ENCODE measurements around the gene CATSPER3.

GRCh38 chr5:135052511-135053145, 84.9 kb downstream of the CATSPER3 start:
- TF ChIP-seq, protein P1, sequence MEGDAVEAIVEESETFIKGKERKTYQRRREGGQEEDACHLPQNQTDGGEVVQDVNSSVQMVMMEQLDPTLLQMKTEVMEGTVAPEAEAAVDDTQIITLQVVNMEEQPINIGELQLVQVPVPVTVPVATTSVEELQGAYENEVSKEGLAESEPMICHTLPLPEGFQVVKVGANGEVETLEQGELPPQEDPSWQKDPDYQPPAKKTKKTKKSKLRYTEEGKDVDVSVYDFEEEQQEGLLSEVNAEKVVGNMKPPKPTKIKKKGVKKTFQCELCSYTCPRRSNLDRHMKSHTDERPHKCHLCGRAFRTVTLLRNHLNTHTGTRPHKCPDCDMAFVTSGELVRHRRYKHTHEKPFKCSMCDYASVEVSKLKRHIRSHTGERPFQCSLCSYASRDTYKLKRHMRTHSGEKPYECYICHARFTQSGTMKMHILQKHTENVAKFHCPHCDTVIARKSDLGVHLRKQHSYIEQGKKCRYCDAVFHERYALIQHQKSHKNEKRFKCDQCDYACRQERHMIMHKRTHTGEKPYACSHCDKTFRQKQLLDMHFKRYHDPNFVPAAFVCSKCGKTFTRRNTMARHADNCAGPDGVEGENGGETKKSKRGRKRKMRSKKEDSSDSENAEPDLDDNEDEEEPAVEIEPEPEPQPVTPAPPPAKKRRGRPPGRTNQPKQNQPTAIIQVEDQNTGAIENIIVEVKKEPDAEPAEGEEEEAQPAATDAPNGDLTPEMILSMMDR (IDR thresholded peaks at IDR 0.05) = no peak
- TF ChIP-seq POLR2A (IDR thresholded peaks at IDR 0.05) = no peak

Measured in suprapubic skin (tissue), 3 donors.